Posterior cingulate gyrus (tissue), 11 donors: ENCODE measurements around the gene JAML.

Source experiments
- DNase-seq, 10 donors: peaks; one replicate each; pipeline versions ENCODE4 v3.0.0 to v3.0.0-alpha.2; 2020 to 2021; ENCODE audit warnings: mixed read lengths in 3 of 10
- intact Hi-C: fragments of 100-400 bp; cut with DNase I; formaldehyde crosslinking; loops from one replicate; pipeline ENCODE4 v1.15.1; 2023

JAML gene

GRCh38 chr11:118170882-118171268 is 53.9 kb downstream of the JAML start:
- DNase-seq: peak in 1 of 10 donors; percentile 82
- intact Hi-C loops: loop anchor here (1.0 kb wide), 1 partner anchor 26 kb away; no protein-coding TSS in a partner anchor

- DNase-seq: peak in 1 of 10 donors; percentile 70
- intact Hi-C loops: no loop called here
Observed at GRCh38 chr11:118170231-118170630, 54.6 kb downstream of the JAML start.

GRCh38 chr11:118169300-118170140 is 55.3 kb downstream of the JAML start:
- peak in 1 of 10 donors; percentile 55 for DNase-seq
- intact Hi-C loops: no loop called here

DNA sequence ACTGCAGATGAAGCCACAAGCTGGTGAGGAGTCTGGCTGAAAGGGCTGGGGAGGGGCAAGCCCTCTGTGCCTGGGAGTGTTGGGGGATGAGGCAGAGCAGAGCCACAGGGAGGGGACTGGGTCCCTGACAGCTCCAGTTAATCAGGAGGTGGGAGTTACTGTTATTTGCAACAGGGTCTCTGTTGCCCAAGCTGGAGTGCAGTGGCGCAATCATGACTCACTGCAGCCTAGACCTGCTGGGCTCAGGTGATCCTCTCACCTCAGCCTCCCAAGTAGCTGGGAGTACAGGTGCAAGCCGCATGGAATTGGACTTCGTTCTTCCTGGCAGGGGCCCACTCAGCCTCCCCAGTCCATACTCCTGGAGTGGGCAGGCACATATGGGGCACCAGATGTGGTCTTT is 56.1 kb downstream of the JAML start:
- intact Hi-C loops: no loop called here
- DNase-seq: peak in 1 of 10 donors; percentile 45

DNA sequence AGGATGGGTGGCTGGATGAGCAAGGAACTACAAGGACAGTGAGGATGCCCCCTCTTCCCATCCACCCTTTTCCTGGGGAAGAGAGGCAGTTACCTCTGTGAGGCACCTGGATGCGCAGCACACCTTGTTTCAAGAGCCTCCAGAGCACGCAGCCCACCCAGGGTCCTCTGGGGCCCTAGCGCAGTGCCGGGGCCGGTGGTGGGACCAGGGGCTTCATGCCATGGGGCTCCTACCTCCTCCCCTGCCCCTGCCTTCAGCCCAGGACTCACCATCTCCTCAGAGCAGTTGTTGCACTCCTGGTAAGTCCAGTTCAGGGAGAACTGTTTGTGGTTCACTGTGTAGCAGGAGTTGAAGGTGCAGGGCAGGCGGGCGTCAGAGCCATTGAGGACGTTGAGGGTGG is 56.5 kb downstream of the JAML start:
- peak in 1 of 10 donors; percentile 53 for DNase-seq
- intact Hi-C loops: no loop called here

DNA sequence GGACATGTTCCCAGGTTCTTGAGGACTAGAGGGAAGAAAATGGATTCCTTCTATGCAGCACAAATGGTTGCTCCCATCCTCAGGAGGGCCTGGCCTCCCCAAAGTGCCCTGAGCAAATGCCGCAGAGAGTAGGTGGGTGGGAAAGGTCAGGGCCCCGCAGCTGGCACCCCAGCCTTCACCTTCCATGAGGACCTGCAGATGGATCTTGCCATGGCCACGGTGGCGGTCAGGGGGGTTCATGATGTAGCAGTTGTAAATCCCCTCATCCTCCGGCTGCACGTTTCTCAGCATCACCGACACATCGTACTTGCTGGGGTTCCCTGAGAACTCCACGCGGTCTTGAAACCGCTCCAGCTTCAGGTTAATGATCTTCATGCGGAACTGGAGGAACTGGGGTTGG is 56.9 kb downstream of the JAML start:
- DNase-seq: peak in 1 of 10 donors; percentile 83
- intact Hi-C loops: no loop called here

DNA sequence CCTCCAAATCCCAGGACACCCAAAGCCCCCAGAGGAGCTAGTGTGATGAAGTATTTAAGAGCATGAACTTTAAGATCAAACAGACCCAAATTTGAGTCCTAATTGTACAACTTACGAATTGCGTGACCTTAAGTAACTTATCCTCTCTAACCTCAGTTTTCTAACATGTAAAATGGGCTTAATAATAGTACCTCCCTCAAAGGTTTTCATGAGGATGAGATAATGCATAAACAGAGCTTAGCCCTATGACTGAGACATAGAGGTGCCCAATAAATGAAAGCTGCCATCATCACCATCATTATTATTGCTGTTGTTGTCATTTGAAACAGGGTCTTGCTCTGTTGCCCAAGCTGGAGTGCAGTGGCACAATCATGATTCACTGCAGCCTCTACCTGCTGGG is 57.6 kb downstream of the JAML start:
- intact Hi-C loops: no loop called here
- no peak for DNase-seq

DNA sequence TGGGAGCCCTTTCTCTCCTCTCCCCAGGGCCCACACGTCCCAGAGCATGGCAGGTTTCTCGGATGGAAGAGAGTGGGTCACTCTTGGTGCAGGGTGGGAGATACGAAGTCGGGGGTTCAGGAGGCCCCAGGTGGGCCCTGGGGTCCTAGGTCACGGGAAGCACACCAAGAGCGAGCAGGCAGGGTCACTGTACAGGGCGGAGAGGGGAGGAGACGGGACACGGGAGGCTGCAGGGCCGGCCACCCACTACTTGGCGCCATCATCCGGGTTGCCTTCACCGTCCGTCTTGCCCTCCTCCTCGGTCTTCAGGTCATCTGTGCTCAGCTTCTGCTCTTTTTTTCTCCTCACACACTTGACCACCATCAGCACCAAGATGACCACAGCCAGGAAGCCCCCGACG is 58.2 kb downstream of the JAML start:
- intact Hi-C loops: no loop called here
- peak in 1 of 10 donors; percentile 67 for DNase-seq

GRCh38 chr11:118164885-118165284 is 59.9 kb downstream of the JAML start:
- DNase-seq: peak in 1 of 10 donors; percentile 27
- intact Hi-C loops: no loop called here

DNA sequence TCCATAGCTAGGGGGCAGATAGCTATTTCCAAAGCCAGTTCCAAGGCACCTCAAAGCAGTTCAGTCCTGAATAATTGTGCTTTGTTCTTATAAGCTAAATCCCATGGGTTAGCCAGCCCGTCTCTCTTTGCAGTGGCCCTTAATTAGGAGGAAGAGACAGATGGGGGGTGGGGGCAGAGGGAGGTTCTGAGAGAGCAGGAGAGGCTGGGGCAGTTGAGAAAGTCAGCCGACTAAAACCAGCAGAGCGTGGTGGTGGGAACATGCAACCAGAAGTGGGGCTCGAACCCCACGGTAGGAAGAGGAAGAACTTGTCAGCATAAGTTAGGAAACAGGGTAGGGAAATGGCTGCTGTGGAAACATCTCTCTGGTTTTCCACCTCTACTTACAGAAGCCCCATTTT is 61.3 kb downstream of the JAML start:
- DNase-seq: peak in 1 of 10 donors; percentile 22
- intact Hi-C loops: no loop called here

DNA sequence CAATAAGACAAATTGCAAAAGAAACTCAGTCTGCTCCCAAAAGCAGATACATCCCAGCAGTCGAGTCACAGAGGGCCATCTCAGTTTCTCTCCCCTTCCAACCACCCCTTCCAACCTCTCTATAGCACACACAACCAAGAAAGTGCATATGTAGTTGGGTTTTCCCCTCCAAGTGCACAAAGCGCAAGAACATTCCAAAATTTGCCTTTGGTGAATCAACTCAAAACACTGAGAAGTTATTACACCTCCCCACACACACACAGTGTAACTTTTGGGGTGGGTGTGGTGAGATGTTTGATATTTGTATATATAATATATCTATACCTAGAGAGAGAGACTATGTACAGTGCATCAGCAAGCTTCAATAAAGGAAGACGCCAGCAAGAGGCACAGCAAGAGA is 62.0 kb downstream of the JAML start:
- peak in 1 of 10 donors; percentile 7 for DNase-seq
- intact Hi-C loops: no loop called here

GRCh38 chr11:118161786-118162185 is 63.0 kb downstream of the JAML start:
- intact Hi-C loops: no loop called here
- DNase-seq: peak in 2 of 10 donors; percentile 3 to 60

DNA sequence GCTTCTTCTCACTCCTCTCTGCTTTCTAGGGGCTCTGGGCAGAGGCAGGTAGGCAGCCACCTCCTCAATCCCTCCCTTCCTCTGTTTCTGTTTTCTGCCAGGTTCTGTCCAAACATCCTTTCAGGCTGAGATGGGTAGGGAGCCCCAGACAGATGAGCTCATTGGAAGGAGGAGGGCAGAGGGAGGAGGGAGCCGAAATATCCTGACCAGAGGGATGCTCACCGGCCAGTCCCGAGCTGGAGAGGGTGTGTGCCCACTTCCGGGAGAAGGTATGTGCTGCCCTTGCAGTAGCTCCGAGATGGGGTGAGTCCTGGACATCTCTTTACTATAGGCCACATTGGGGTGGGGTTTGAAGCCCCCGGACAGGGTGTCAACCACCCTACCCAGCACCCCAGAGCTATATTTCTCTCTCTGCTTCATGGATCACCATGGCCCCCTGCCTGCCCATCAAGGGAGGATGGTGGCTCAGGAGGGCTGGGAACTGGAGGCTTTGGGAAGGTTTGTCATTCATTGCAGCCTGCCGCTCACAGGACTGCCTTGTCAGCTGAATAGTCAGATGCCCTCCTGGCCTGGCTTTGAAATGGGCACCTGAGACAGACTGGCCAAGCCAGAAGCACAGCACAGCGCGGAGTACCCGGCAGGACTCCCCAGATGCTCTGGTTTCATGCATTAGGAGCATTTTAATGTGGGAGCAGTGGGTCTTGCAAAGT is 67.5 kb downstream of the JAML start:
- DNase-seq: peak in 2 of 10 donors; percentile 48 to 80
- intact Hi-C loops: no loop called here

- DNase-seq: peak in 4 of 10 donors; percentile 41 to 87 (median 65)
Observed at GRCh38 chr11:118156531-118157185, 68.2 kb downstream of the JAML start.

GRCh38 chr11:118155776-118156530 is 68.9 kb downstream of the JAML start:
- peak in 2 of 10 donors; percentile 62 to 75 for DNase-seq
- intact Hi-C loops: no loop called here

More at GRCh38 chr11:118156531-118157185, 68.2 kb downstream of the JAML start:
- intact Hi-C loops: no loop called here

GRCh38 chr11:118154641-118155040 is 70.2 kb downstream of the JAML start:
- DNase-seq: no peak
- intact Hi-C loops: no loop called here

DNA sequence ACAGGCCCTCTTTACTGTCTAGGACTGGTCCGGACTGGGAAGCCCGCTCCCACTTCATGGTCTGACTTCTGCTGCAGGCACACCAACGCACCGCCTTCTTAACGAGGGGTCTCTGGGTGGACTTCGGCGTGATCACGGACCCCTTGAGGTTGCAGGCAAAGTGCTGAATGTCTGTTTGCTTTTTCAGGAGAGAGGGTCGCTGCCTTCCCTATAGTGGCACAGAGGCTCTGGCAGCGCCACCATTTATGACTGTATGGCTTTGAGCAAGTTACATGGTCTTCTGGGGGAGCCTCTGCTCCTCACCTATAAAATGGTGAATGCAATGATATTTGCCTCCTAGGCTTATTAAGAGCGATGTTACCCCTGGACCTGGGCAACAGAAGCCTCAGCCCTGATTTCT is 70.8 kb downstream of the JAML start:
- intact Hi-C loops: no loop called here
- DNase-seq: peak in 1 of 10 donors; percentile 63

GRCh38 chr11:118153516-118153915 is 71.3 kb downstream of the JAML start:
- peak in 2 of 10 donors; percentile 39 to 53 for DNase-seq
- intact Hi-C loops: no loop called here

DNA sequence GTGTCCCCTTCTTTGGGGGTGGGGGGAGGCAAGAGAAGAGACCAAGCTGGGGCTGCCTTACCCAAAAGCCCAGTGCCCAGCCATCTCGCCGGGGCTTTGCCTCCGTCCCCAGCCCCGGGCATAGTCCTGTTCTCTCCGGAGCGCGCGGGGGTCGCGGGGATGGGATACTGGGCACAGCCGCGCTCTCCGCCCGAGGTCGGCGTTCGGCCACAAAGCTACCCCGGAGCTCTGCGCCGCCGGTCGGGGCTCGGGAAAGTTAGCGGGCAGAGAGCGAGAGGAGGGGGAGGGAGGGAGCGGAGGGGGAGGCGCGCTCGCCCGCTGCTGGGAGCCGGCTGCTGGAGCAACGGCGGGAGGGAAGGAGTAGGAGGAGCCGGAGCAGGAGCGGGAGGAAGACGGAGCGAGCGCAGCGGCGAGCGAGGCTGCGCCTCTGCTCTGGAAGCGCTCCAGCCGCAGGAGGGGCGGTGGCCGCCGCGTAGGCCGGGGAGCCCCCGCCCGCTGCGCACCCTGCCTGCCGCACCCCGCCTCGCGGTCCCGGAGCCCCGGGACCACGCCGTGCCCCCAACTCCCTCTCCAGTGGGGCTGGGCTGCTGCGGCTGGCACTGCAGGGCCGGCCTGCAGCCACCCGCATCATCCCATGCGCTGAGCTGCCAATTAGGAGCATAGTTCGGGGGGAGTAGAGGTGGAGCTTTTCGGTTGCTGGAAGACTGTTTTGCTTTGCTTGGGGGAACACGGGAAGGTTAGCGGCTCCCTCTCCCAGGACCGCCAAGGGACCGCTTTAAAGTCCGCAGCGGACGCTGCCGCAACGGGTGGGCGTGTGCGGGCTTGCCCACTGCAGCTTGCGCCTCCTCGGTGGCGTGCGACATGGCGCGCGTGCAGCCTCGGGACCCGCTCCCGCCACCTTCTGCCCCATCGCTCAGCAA is 72.0 kb downstream of the JAML start, which contains the start of gene SCN4B:
SCN4B (minus strand) TSS at position 272 of the 920 bp plus-strand sequence; CDS start at position 122, 150 bp downstream.
- intact Hi-C loops: no loop called here
- DNase-seq: peak in 9 of 10 donors; percentile 62 to 96 (median 72)
